ENCODE data around the gene LCE2C.
"Not testable (repeated sequence)": the region's sequence is repeated elsewhere in the genome, so short reads cannot be mapped to it uniquely, and the experiment has no call there.

The LCE2C gene

DNA sequence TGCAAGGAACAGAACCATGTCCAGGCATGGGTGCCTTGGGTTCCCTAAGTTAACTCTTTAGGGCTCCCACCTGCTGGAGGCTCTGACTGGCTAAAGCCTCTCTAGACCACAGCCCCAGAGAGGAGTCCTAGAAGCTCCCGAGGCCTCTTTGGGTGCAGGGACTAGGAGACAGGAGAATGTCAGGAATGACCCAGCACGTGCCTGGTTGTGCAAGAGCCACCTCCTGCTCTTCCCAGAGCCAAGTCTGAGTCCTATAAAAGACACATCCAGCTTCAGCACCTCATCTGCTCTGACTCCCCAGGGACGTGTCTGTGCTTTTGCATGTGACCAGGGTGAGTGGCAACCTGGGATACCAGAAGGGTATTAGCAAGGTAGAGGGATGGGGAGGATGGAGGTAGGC is 12.0 kb upstream of the LCE2C start, which contains the start of gene LCE2D:
Gene LCE2D, plus strand, starts transcription at position 283 of the 400 bp plus-strand sequence. CDS start 726 bp downstream, outside the sequence.
- no peaks in the 10 kb centered on the region for H3K79me2 ChIP-seq (ENCODE audit: insufficient read depth, low read length)
- no peak within 1 kb of the TSS for H2AFZ ChIP-seq (ENCODE audit: low read length)
- H3K4me2 ChIP-seq (ENCODE audit: low read depth, low read length, poor library complexity, severe bottlenecking) = no peak within 1 kb of the TSS
- no peaks in the 10 kb centered on the region for H3K4me1 ChIP-seq (ENCODE audit: insufficient read depth, low read length, poor library complexity, severe bottlenecking)
- no peaks in the 10 kb centered on the region for H3K9me2 ChIP-seq (replicated peaks; ENCODE audit: low read depth, low read length)
- no peaks in the 10 kb centered on the region for H3F3A ChIP-seq (ENCODE audit: low read depth)
- H3K9ac ChIP-seq (ENCODE audit: low read depth, low read length, poor library complexity, severe bottlenecking) = no peak within 1 kb of the TSS
- TF ChIP-seq, protein P1, sequence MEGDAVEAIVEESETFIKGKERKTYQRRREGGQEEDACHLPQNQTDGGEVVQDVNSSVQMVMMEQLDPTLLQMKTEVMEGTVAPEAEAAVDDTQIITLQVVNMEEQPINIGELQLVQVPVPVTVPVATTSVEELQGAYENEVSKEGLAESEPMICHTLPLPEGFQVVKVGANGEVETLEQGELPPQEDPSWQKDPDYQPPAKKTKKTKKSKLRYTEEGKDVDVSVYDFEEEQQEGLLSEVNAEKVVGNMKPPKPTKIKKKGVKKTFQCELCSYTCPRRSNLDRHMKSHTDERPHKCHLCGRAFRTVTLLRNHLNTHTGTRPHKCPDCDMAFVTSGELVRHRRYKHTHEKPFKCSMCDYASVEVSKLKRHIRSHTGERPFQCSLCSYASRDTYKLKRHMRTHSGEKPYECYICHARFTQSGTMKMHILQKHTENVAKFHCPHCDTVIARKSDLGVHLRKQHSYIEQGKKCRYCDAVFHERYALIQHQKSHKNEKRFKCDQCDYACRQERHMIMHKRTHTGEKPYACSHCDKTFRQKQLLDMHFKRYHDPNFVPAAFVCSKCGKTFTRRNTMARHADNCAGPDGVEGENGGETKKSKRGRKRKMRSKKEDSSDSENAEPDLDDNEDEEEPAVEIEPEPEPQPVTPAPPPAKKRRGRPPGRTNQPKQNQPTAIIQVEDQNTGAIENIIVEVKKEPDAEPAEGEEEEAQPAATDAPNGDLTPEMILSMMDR (conservative IDR thresholded peaks at IDR 0.05; ENCODE audit: low read length) = no peak
- no peak for TF ChIP-seq EZH2phosphoT487 (IDR thresholded peaks at IDR 0.05; ENCODE audit: borderline replicate concordance)
- no peaks in the 10 kb centered on the region for H3K27me3 ChIP-seq (ENCODE audit: insufficient read depth, low read length, poor library complexity, severe bottlenecking)
- H3K4me3 ChIP-seq (ENCODE audit: low read length, poor library complexity, severe bottlenecking) = no peak within 1 kb of the TSS
- no peaks in the 10 kb centered on the region for H4K20me1 ChIP-seq (ENCODE audit: insufficient read depth, low read length, poor library complexity, severe bottlenecking)
- H3K9me3 ChIP-seq (ENCODE audit: insufficient read depth, low read depth, low read length) = no peaks in the 10 kb centered on the region
- no peaks in the 10 kb centered on the region for H3K36me3 ChIP-seq (ENCODE audit: insufficient read depth, low read length)

DNA sequence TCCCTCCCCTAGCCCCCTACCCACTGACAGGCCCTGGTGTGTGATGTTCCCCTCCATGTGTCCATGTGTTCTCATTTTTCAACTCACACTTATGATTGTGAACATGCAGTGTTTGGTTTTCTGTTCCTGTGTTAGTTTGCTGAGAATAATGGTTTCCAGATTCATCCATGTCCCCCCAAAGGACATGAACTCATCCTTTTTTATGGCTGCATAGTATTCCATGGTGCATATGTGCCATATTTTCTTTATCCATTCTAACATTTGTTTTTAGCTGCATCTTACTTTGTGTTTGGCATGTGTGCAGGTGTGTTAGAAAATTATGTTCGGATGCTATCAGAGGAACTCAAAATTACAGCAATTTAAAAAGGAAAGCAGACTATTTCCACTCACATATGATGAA is 8.9 kb upstream of the LCE2C start:
- H3K36me3 ChIP-seq (ENCODE audit: insufficient read depth, low read length); H3K27me3 ChIP-seq (ENCODE audit: insufficient read depth, low read length, poor library complexity, severe bottlenecking); H2AFZ ChIP-seq (ENCODE audit: low read length); H3K9me2 ChIP-seq (replicated peaks; ENCODE audit: low read depth, low read length); H3K9ac ChIP-seq (ENCODE audit: low read depth, low read length, poor library complexity, severe bottlenecking); H4K20me1 ChIP-seq (ENCODE audit: insufficient read depth, low read length, poor library complexity, severe bottlenecking); H3K4me2 ChIP-seq (ENCODE audit: low read depth, low read length, poor library complexity, severe bottlenecking); H3K9me3 ChIP-seq (ENCODE audit: insufficient read depth, low read depth, low read length); H3K4me1 ChIP-seq (ENCODE audit: insufficient read depth, low read length, poor library complexity, severe bottlenecking); H3F3A ChIP-seq (ENCODE audit: low read depth); H3K79me2 ChIP-seq (ENCODE audit: insufficient read depth, low read length); H3K4me3 ChIP-seq (ENCODE audit: low read length, poor library complexity, severe bottlenecking): not testable (repeated sequence)

DNA sequence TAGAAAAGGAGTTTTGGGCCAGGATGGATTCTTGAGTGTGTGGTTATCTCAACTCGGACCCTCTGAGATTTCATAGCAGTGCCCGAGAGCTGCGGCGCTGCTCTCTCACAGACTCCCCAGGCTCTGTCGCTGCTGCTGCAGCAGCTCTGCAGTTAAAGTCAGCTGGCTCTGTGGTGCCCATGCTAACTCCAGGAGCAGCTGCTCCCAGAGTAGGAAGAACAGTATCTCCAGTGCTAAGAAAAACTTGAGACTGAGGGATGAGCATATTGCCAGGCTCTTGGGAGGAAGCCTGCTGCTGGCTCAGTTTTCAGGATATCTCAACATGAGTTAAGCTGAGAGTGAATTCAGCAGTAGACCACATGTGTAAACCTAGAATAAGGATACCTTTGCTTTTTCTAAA is 7.4 kb upstream of the LCE2C start:
- Histone ChIP-seq H3K4me3 (ENCODE audit: low read length, poor library complexity, severe bottlenecking) (no peak overlapping the region), H3K36me3 (ENCODE audit: insufficient read depth, low read length) (no peaks in the 10 kb centered on the region), H3K4me2 (ENCODE audit: low read depth, low read length, poor library complexity, severe bottlenecking) (no peak overlapping the region), H3K27me3 (ENCODE audit: insufficient read depth, low read length, poor library complexity, severe bottlenecking) (no peaks in the 10 kb centered on the region), H4K20me1 (ENCODE audit: insufficient read depth, low read length, poor library complexity, severe bottlenecking) (no peaks in the 10 kb centered on the region), H3K79me2 (ENCODE audit: insufficient read depth, low read length) (no peaks in the 10 kb centered on the region), H3F3A (ENCODE audit: low read depth) (no peaks in the 10 kb centered on the region), H2AFZ (ENCODE audit: low read length) (no peak overlapping the region), H3K9me3 (ENCODE audit: insufficient read depth, low read depth, low read length) (no peaks in the 10 kb centered on the region), H3K9me2 (replicated peaks; ENCODE audit: low read depth, low read length) (no peaks in the 10 kb centered on the region), H3K4me1 (ENCODE audit: insufficient read depth, low read length, poor library complexity, severe bottlenecking) (no peaks in the 10 kb centered on the region), H3K9ac (ENCODE audit: low read depth, low read length, poor library complexity, severe bottlenecking) (no peak overlapping the region)
- no peak for TF ChIP-seq EZH2phosphoT487 (IDR thresholded peaks at IDR 0.05; ENCODE audit: borderline replicate concordance)
- TF ChIP-seq, protein P1 (conservative IDR thresholded peaks at IDR 0.05; ENCODE audit: low read length) = no peak

DNA sequence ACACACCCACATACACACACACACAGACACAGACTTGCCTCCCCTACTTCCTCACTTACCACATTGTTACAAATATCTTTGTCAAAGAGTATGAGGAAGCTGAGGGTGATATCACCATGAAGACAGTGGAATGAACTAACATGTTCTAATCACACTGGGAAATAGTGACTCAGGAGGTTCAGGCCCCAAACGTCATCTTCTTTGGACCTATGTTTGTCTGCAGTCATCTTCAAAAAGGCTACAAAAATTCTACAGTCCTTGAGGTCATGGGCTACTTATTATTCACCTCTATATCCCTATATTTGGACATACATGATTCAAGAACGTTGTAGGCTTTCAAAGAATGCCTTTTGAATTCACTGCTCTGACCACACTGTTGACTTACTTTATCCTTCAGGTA is 2.1 kb upstream of the LCE2C start:
- no peak overlapping the region for H3K4me3 ChIP-seq (ENCODE audit: low read length, poor library complexity, severe bottlenecking)
- no peaks in the 10 kb centered on the region for H3K27me3 ChIP-seq (ENCODE audit: insufficient read depth, low read length, poor library complexity, severe bottlenecking)
- no peak for TF ChIP-seq EZH2phosphoT487 (IDR thresholded peaks at IDR 0.05; ENCODE audit: borderline replicate concordance)
- TF ChIP-seq, protein P1 (conservative IDR thresholded peaks at IDR 0.05; ENCODE audit: low read length) = no peak
- H3K9ac ChIP-seq (ENCODE audit: low read depth, low read length, poor library complexity, severe bottlenecking) = no peak overlapping the region
- no peaks in the 10 kb centered on the region for H3K9me3 ChIP-seq (ENCODE audit: insufficient read depth, low read depth, low read length)
- H2AFZ ChIP-seq (ENCODE audit: low read length) = no peak overlapping the region
- H3K9me2 ChIP-seq (replicated peaks; ENCODE audit: low read depth, low read length) = no peaks in the 10 kb centered on the region
- no peak overlapping the region for H3K4me2 ChIP-seq (ENCODE audit: low read depth, low read length, poor library complexity, severe bottlenecking)
- H4K20me1 ChIP-seq (ENCODE audit: insufficient read depth, low read length, poor library complexity, severe bottlenecking) = no peaks in the 10 kb centered on the region
- H3K79me2 ChIP-seq (ENCODE audit: insufficient read depth, low read length) = no peaks in the 10 kb centered on the region
- no peaks in the 10 kb centered on the region for H3K4me1 ChIP-seq (ENCODE audit: insufficient read depth, low read length, poor library complexity, severe bottlenecking)
- no peaks in the 10 kb centered on the region for H3F3A ChIP-seq (ENCODE audit: low read depth)
- no peaks in the 10 kb centered on the region for H3K36me3 ChIP-seq (ENCODE audit: insufficient read depth, low read length)

All from Loucy (cell line).